Activated T-cell treated with anti-CD3 and anti-CD28 coated beads, Interleukin-2, amount 50 U/mL, for 4 hours (primary cell): ENCODE results near the gene SCN1A. TPM values are rescaled to one million over a fixed set of nuclear protein-coding genes. Genes with fewer than 3 reads are reported as not detected.
"Not testable (repeated sequence)": the region's sequence is repeated elsewhere in the genome, so short reads cannot be mapped to it uniquely, and the experiment has no call there.

Source experiments
- ATAC-seq, 2 donors: fragments of 200-7000 bp; cut with Tn5 transposase; one replicate each; pipeline ENCODE4 v1.10.0; 2021
- DNase-seq: peaks from one replicate; pipeline ENCODE4 v3.0.0-alpha.2; 2020
- H3K27me3 Mint-ChIP-seq: one replicate; pipeline ENCODE4 v1.8.0; 2021; ENCODE audit warnings: low read depth, mixed read lengths
- H3K36me3 Mint-ChIP-seq: one replicate; pipeline ENCODE4 v1.8.0; 2022; ENCODE audit warnings: mixed read lengths; ENCODE audit not compliant: insufficient read depth
- H3K4me1 Mint-ChIP-seq: one replicate; pipeline ENCODE4 v1.8.0; 2021; ENCODE audit warnings: low read depth, mixed read lengths
- H3K4me3 Mint-ChIP-seq: one replicate; pipeline ENCODE4 v1.8.0; 2021; ENCODE audit warnings: mild to moderate bottlenecking, moderate library complexity, mixed read lengths
- H3K9me3 Mint-ChIP-seq: one replicate; pipeline ENCODE4 v1.8.0; 2021; ENCODE audit warnings: mixed read lengths
- total RNA-seq, 3 donors: library from RNA; stranded (reverse); gene quantifications; one replicate each; pipeline ENCODE4 v1.2.1, GENCODE V29; 2021

The SCN1A gene
- total RNA-seq, 3 donors from 2014 or later: not detected

- Mint-ChIP-seq H3K4me3 (no peak overlapping the region), H3K36me3 (no peaks in the 10 kb centered on the region), H3K4me1 (no peaks in the 10 kb centered on the region), H3K27me3 (no peaks in the 10 kb centered on the region), H3K9me3 (no peaks in the 10 kb centered on the region)
- ATAC-seq: no peak
- DNase-seq: no peak
Observed at GRCh38 chr2:166144071-166144470, 16.3 kb upstream of the SCN1A start.

DNA sequence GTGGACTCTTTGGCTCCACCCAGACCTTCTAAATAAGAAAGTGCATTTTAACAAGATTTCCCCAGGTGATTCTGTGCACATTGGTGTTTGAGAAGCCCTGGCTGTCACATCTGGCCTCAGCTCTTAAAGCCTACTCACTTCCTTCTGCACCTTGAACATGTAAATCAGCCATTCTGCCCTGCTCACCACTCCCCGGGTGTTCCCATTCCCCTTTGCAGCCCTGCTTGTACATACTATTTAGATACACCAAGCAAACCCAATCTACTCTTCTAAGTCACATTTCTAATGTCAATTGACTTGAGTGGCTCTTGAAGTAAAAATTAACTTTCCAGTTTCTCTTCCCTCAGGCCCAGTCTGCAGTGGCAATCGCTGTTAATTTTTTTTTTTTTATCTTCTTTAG, 13.1 kb upstream of the SCN1A start:
- DNase-seq: no peak
- Mint-ChIP-seq H3K36me3 (no peaks in the 10 kb centered on the region), H3K4me1 (no peaks in the 10 kb centered on the region), H3K4me3 (no peak overlapping the region), H3K27me3 (peaks cover 4% of the 10 kb centered on the region), H3K9me3 (no peaks in the 10 kb centered on the region)
- ATAC-seq: no peak

DNA sequence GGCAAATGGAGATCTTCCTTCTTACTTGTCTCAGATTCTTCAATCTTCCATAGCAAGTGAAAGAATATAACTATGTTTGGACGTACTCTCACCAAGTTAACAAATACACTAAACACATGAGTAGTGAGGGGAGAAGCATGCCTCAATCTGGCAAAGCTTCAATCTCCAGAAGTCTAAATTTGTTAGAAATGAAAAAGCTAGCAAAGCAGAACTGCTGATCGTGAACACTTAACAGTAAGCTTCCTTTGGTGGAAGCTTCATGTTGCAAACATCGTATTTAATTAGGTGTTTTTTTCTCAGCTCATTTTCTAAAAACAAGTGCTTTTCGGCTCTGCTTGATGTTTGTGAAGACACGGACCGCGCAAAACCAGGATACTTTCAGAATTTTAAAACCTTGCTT, 12.7 kb upstream of the SCN1A start:
- H3K4me1 Mint-ChIP-seq: no peaks in the 10 kb centered on the region
- ATAC-seq (no peak), DNase-seq (no peak)
- H3K9me3 Mint-ChIP-seq: no peaks in the 10 kb centered on the region
- H3K4me3 Mint-ChIP-seq: no peak overlapping the region
- no peaks in the 10 kb centered on the region for H3K36me3 Mint-ChIP-seq
- peaks cover 4% of the 10 kb centered on the region for H3K27me3 Mint-ChIP-seq

DNA sequence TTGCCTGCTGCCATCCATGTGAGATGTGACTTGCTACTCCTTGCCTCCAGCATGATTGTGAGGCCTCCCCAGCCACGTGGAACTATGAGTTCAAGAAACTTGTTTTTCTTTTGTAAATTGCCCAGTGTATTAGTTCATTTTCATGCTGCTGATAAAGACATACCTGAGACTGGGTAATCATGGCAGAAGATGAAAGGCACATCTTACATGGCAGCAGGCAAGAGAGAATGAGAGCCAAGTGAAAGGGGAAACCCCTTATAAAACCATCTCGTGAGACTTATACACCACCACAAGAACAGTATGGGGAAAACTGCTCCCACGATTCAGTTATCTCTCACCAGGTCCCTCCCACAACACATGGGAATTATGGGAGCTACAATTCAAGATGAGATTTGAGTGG, 11.7 kb upstream of the SCN1A start:
- DNase-seq, H3K36me3 Mint-ChIP-seq, H3K4me3 Mint-ChIP-seq, ATAC-seq, H3K4me1 Mint-ChIP-seq, H3K9me3 Mint-ChIP-seq, H3K27me3 Mint-ChIP-seq: not testable (repeated sequence)

GRCh38 chr2:166138667-166139066, 10.8 kb upstream of the SCN1A start:
- Mint-ChIP-seq H3K9me3 (no peaks in the 10 kb centered on the region), H3K4me1 (no peaks in the 10 kb centered on the region), H3K4me3 (no peak overlapping the region), H3K27me3 (peaks cover 9% of the 10 kb centered on the region), H3K36me3 (no peaks in the 10 kb centered on the region)
- ATAC-seq (no peak), DNase-seq (no peak)

GRCh38 chr2:166138144-166138543, 10.3 kb upstream of the SCN1A start:
- Mint-ChIP-seq H3K4me3 (no peak overlapping the region), H3K36me3 (no peaks in the 10 kb centered on the region), H3K9me3 (no peaks in the 10 kb centered on the region), H3K4me1 (no peaks in the 10 kb centered on the region), H3K27me3 (peaks cover 11% of the 10 kb centered on the region)
- no peak for ATAC-seq
- no peak for DNase-seq

DNA sequence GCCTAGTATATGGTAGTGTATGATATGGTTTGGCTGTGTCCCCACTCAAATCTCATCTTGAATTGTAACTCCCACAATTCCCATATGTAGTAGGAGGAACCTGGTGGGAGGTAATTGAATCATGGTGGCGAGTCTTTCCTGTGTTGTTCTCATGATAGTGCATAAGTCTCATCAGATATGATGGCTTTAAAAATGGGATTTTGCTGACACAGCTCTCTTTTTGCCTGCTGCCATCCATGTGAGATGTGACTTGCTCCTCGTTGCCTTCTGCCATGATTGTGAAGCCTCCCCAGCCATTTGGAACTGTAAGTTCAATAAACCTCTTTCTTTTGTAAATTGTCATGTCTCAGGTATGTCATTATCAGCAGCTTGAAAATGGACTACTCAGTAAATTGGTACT, 9.5 kb upstream of the SCN1A start:
- peaks cover 11% of the 10 kb centered on the region for H3K27me3 Mint-ChIP-seq
- ATAC-seq: no peak
- H3K4me3 Mint-ChIP-seq: no peak overlapping the region
- no peak for DNase-seq
- H3K9me3 Mint-ChIP-seq: no peaks in the 10 kb centered on the region
- H3K36me3 Mint-ChIP-seq: no peaks in the 10 kb centered on the region
- H3K4me1 Mint-ChIP-seq: no peaks in the 10 kb centered on the region

- H3K27me3 Mint-ChIP-seq: peaks cover 12% of the 10 kb centered on the region
- DNase-seq (no peak), ATAC-seq (no peak)
- no peaks in the 10 kb centered on the region for H3K36me3 Mint-ChIP-seq
- no peaks in the 10 kb centered on the region for H3K4me1 Mint-ChIP-seq
- H3K9me3 Mint-ChIP-seq: no peaks in the 10 kb centered on the region
- no peak overlapping the region for H3K4me3 Mint-ChIP-seq
Observed at GRCh38 chr2:166135849-166136258, 8.0 kb upstream of the SCN1A start.

DNA sequence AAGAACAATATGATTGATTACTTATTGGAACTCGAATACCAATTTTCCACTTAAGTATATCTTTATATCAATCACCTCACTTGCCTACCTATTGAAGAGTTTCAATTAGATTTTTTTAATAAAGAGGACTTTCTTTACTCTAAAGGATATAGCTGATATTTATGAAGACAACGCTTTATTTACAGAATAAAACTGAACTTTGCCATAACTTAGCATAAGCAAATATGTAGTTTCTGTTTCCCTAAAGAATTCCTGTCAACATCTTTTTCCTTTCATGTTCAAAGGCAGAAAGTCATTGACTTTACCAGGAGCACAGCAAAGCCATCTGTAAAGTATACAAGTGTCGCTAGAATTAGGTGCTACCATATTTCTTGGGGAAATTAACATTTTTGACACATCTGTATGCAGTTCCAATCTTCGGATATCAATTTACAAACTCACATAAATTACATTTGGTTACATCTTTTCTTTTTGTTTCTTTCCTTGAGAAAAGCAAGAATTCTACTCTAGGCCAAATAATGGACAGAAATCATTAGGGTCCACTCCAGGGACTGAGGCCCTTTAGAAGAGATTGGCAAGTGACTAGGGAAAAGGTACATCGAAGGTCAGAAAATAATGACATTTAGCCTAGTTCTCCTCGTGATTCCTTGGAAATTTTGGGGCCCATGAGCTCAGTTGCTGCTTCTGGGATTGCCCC, 7.5 kb upstream of the SCN1A start:
- no peaks in the 10 kb centered on the region for H3K4me1 Mint-ChIP-seq

DNA sequence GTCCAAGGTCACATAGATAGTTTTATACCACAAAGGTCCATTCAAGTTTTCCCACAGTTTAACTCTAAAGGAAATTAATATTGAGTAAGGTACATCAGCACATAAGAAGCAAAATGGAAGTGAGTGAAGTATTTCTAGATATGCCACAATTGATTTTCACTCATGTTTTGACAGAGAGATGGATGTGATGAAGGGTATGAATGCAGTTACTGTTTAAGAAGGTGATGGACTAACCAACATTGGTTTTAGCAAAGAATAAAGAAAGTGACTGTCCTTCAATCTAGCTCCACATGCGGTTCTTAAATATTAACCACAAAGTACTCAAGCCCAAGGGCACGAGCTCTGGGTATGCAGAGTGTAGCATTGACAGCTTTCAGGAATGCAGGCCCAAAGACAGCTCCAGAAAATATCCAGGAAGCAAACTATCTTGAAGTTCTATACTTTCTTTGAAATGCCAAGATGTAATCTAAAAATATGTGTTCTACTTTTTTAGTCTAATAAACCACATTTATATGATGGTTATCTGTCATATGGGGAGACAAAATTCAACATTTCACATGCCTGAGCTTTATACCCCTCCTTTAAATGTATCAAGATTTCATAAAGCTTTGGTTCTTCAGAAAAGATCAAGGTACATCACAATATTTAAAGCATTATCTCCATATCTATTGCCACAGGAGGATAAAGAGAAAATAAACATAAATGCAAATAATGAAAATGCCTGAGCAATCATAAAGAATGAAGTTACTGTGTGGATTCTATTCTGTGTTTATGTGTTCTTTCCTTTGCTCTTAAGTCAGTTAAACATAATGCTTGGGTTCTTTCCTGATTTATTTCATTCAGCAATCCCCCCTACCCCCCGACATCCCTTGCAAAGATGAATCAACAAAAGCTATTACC, 6.7 kb upstream of the SCN1A start:
- DNase-seq: no peak
- Mint-ChIP-seq H3K4me1 (no peaks in the 10 kb centered on the region), H3K9me3 (no peaks in the 10 kb centered on the region), H3K4me3 (no peak overlapping the region), H3K36me3 (no peaks in the 10 kb centered on the region), H3K27me3 (peaks cover 17% of the 10 kb centered on the region)
- no peak for ATAC-seq

More for the DNA sequence above, 7.5 kb upstream of the SCN1A start:
- Mint-ChIP-seq H3K9me3 (no peaks in the 10 kb centered on the region), H3K27me3 (peaks cover 12% of the 10 kb centered on the region), H3K4me3 (no peak overlapping the region), H3K36me3 (no peaks in the 10 kb centered on the region)
- ATAC-seq (no peak), DNase-seq (no peak)

- ATAC-seq (no peak), DNase-seq (no peak)
- Mint-ChIP-seq H3K9me3 (no peaks in the 10 kb centered on the region), H3K4me1 (no peaks in the 10 kb centered on the region), H3K4me3 (no peak overlapping the region), H3K36me3 (no peaks in the 10 kb centered on the region), H3K27me3 (peaks cover 17% of the 10 kb centered on the region)
Observed at GRCh38 chr2:166133653-166134052, 5.8 kb upstream of the SCN1A start.

DNA sequence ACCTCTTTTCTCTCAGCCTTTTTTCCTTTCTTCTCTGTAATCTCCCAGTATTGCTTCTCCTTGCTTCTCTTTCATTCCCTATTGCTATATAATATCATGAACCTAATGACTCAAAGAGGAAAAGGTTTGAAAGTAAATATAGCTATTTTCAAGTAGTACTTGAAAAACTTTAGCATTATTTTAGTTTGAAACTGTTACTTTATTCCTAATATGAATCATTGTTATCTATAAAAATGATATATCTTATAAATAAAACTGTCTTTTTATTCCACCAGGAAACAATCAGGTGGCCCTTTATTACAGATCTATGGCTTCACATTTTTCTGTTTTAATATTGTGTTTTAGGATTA, 311 bp upstream of the SCN1A start:
- Mint-ChIP-seq H3K36me3 (no peaks in the 10 kb centered on the region), H3K4me1 (peaks cover 2% of the 10 kb centered on the region), H3K9me3 (no peaks in the 10 kb centered on the region), H3K4me3 (no peak overlapping the region), H3K27me3 (peaks cover 12% of the 10 kb centered on the region)
- no peak for ATAC-seq
- no peak for DNase-seq

GRCh38 chr2:166126007-166126639, 1.7 kb downstream of the SCN1A start:
- H3K9me3 Mint-ChIP-seq: no peaks in the 10 kb centered on the region
- no peak for ATAC-seq
- H3K27me3 Mint-ChIP-seq: peaks cover 12% of the 10 kb centered on the region
- H3K36me3 Mint-ChIP-seq: no peaks in the 10 kb centered on the region
- H3K4me1 Mint-ChIP-seq: peaks cover 2% of the 10 kb centered on the region
- no peak overlapping the region for H3K4me3 Mint-ChIP-seq
- no peak for DNase-seq

DNA sequence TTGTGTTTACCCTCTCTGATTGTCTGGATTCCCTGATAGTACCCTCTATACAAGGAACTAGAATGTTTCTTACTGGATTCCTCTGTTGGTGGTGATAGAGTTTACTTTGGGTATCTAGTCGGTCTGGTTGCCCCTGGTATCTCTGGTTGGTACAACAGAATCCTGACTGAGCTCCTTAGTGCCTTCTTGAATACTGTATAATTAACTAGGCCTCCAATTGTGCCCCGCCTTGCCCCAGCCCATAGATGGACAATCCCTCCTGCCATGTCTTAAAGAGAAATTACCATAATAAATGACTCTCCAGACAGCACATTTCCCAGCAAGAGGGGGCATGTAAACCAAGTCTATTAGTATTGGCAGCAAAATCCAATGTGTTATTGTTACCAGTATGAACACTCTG, 2.3 kb downstream of the SCN1A start:
- ATAC-seq: no peak
- H3K4me3 Mint-ChIP-seq: no peak overlapping the region
- H3K4me1 Mint-ChIP-seq: peaks cover 2% of the 10 kb centered on the region
- H3K9me3 Mint-ChIP-seq: no peaks in the 10 kb centered on the region
- no peak for DNase-seq
- H3K27me3 Mint-ChIP-seq: peaks cover 12% of the 10 kb centered on the region
- no peaks in the 10 kb centered on the region for H3K36me3 Mint-ChIP-seq

GRCh38 chr2:166118180-166118579, 9.6 kb downstream of the SCN1A start:
- H3K4me3 Mint-ChIP-seq: no peak overlapping the region
- H3K4me1 Mint-ChIP-seq: no peaks in the 10 kb centered on the region
- no peaks in the 10 kb centered on the region for H3K9me3 Mint-ChIP-seq
- peaks cover 2% of the 10 kb centered on the region for H3K27me3 Mint-ChIP-seq
- no peak for ATAC-seq
- DNase-seq: no peak
- H3K36me3 Mint-ChIP-seq: no peaks in the 10 kb centered on the region
